MM.1S (cell line): Measurements from ENCODE around the gene GTF2IRD1.

Experiments
- DNase-seq: peaks from one replicate; pipeline ENCODE4 v3.0.0-alpha.2; 2015
- H2AFZ ChIP-seq: fragments of 300-600 bp; sonication (generic); 2 replicates; pipeline ENCODE4 v1.6.0; 2016; ENCODE audit warnings: antibody characterized with exemption, low read length
- H3F3A ChIP-seq: fragments of 300-600 bp; sonication (generic); 2 replicates; pipeline ENCODE4 v1.6.1; 2016; ENCODE audit warnings: mild to moderate bottlenecking, antibody characterized with exemption, low read length, moderate library complexity, mixed read lengths; ENCODE audit not compliant: insufficient read depth
- H3K27ac ChIP-seq: fragments of 300-600 bp; sonication (generic); 2 replicates; pipeline ENCODE4 v1.5.1; 2016; ENCODE audit warnings: mild to moderate bottlenecking, low read length
- H3K27me3 ChIP-seq: fragments of 300-600 bp; sonication (generic); replicated peaks from 2 replicates; pipeline ENCODE4 v1.6.0; 2016; ENCODE audit warnings: low read length; ENCODE audit not compliant: insufficient read depth
- H3K36me3 ChIP-seq: fragments of 300-600 bp; sonication (generic); replicated peaks from 2 replicates; pipeline ENCODE4 v1.6.1; 2016; ENCODE audit warnings: mild to moderate bottlenecking, low read length, mixed read lengths; ENCODE audit not compliant: insufficient read depth
- H3K4me1 ChIP-seq: fragments of 300-600 bp; sonication (generic); 2 replicates; pipeline ENCODE4 v1.6.1; 2016; ENCODE audit warnings: low read length, mixed read lengths
- H3K4me2 ChIP-seq: fragments of 300-600 bp; sonication (generic); 2 replicates; pipeline ENCODE4 v1.6.0; 2016; ENCODE audit warnings: low read depth, low read length
- H3K4me3 ChIP-seq: fragments of 300-600 bp; sonication (generic); 2 replicates; pipeline ENCODE4 v1.5.1; 2016; ENCODE audit warnings: low read length, mixed read lengths
- H3K79me2 ChIP-seq: fragments of 300-600 bp; sonication (generic); 2 replicates; pipeline ENCODE4 v1.6.1; 2016; ENCODE audit warnings: mixed run types, low read length, mixed read lengths
- H3K9ac ChIP-seq: fragments of 300-600 bp; sonication (generic); 2 replicates; pipeline ENCODE4 v1.6.1; 2016; ENCODE audit warnings: low read length, mixed read lengths
- H3K9me2 ChIP-seq: fragments of 300-600 bp; sonication (generic); replicated peaks from 2 replicates; pipeline ENCODE4 v1.6.1; 2016; ENCODE audit warnings: mild to moderate bottlenecking, low read length, mixed read lengths; ENCODE audit not compliant: insufficient read depth
- H3K9me3 ChIP-seq: fragments of 300-600 bp; sonication (generic); replicated peaks from 2 replicates; pipeline ENCODE4 v1.6.1; 2016; ENCODE audit warnings: mild to moderate bottlenecking, low read length, mixed read lengths; ENCODE audit not compliant: insufficient read depth
- H4K20me1 ChIP-seq: fragments of 300-600 bp; sonication (generic); 2 replicates; pipeline ENCODE4 v1.6.1; 2016; ENCODE audit warnings: mild to moderate bottlenecking, low read length, moderate library complexity, mixed read lengths; ENCODE audit not compliant: insufficient read depth
- CTCF ChIP-seq: fragments of 300-600 bp; sonication (generic); IDR thresholded peaks from 2 replicates; pipeline ENCODE4 v1.5.1; 2016; ENCODE audit warnings: antibody characterized with exemption, low read length, mixed read lengths
- EZH2 ChIP-seq: fragments of 300-600 bp; sonication (generic); optimal IDR thresholded peaks from 2 replicates; pipeline ENCODE3; 2017; ENCODE audit warnings: low read depth, mild to moderate bottlenecking, antibody characterized with exemption, low read length, mixed read lengths
- EZH2phosphoT487 ChIP-seq: fragments of 300-600 bp; sonication (generic); IDR thresholded peaks from 2 replicates; pipeline ENCODE4 v1.6.1; 2018; ENCODE audit warnings: antibody characterized with exemption, low read length

The GTF2IRD1 gene

GRCh38 chr7:74569501-74570075 lies 115.9 kb downstream of the GTF2IRD1 start:
- H3K36me3 ChIP-seq, result no peaks in the 10 kb centered on the region
- no peaks in the 10 kb centered on the region for H4K20me1 ChIP-seq
- no peak overlapping the region for H3K9ac ChIP-seq
- H3K9me2 ChIP-seq, result no peaks in the 10 kb centered on the region
- no peak overlapping the region for H3K4me3 ChIP-seq
- no peaks in the 10 kb centered on the region for H3K79me2 ChIP-seq
- no peak for DNase-seq
- TF ChIP-seq CTCF, result no peak
- TF ChIP-seq EZH2phosphoT487, result no peak
- TF ChIP-seq EZH2, result no peak
- no peaks in the 10 kb centered on the region for H3K4me1 ChIP-seq
- no peak overlapping the region for H3K27ac ChIP-seq
- H2AFZ ChIP-seq, result no peak overlapping the region
- no peak overlapping the region for H3K4me2 ChIP-seq
- no peaks in the 10 kb centered on the region for H3K9me3 ChIP-seq
- no peaks in the 10 kb centered on the region for H3F3A ChIP-seq
- no peaks in the 10 kb centered on the region for H3K27me3 ChIP-seq

- H4K20me1 ChIP-seq, result no peaks in the 10 kb centered on the region
- H3K9me2 ChIP-seq, result no peaks in the 10 kb centered on the region
- DNase-seq, result no peak
- H3K27me3 ChIP-seq, result no peaks in the 10 kb centered on the region
- no peak overlapping the region for H3K27ac ChIP-seq
- H3K79me2 ChIP-seq, result no peaks in the 10 kb centered on the region
- H3K4me2 ChIP-seq, result no peak overlapping the region
- H3K9ac ChIP-seq, result no peak overlapping the region
- TF ChIP-seq EZH2, result no peak
- H3K4me3 ChIP-seq, result no peak overlapping the region
- H2AFZ ChIP-seq, result no peak overlapping the region
- H3K9me3 ChIP-seq, result no peaks in the 10 kb centered on the region
- no peaks in the 10 kb centered on the region for H3K4me1 ChIP-seq
- no peaks in the 10 kb centered on the region for H3F3A ChIP-seq
- H3K36me3 ChIP-seq, result no peaks in the 10 kb centered on the region
Measured at GRCh38 chr7:74570533-74571156, 116.9 kb downstream of the GTF2IRD1 start.

- no peak overlapping the region for H3K9ac ChIP-seq
- no peaks in the 10 kb centered on the region for H3K79me2 ChIP-seq
- no peaks in the 10 kb centered on the region for H4K20me1 ChIP-seq
- no peak overlapping the region for H3K27ac ChIP-seq
- H3K4me1 ChIP-seq, result no peaks in the 10 kb centered on the region
- no peaks in the 10 kb centered on the region for H3K27me3 ChIP-seq
- H3K4me2 ChIP-seq, result no peak overlapping the region
- H3K9me3 ChIP-seq, result no peaks in the 10 kb centered on the region
- TF ChIP-seq EZH2phosphoT487, result no peak
- no peak for TF ChIP-seq EZH2
- TF ChIP-seq CTCF, result no peak
- H3K9me2 ChIP-seq, result no peaks in the 10 kb centered on the region
- H3F3A ChIP-seq, result no peaks in the 10 kb centered on the region
- no peak overlapping the region for H2AFZ ChIP-seq
- no peak overlapping the region for H3K4me3 ChIP-seq
- H3K36me3 ChIP-seq, result no peaks in the 10 kb centered on the region
- no peak for DNase-seq
Measured at GRCh38 chr7:74572301-74572979, 118.7 kb downstream of the GTF2IRD1 start.

- Histone ChIP-seq H3K4me2 (no peak overlapping the region), H3K4me3 (no peak overlapping the region), H3K79me2 (no peaks in the 10 kb centered on the region), H3K9me2 (no peaks in the 10 kb centered on the region), H3K9me3 (no peaks in the 10 kb centered on the region), H3K27me3 (no peaks in the 10 kb centered on the region), H2AFZ (no peak overlapping the region), H3K4me1 (no peaks in the 10 kb centered on the region), H3F3A (no peaks in the 10 kb centered on the region), H3K9ac (no peak overlapping the region), H3K27ac (no peak overlapping the region), H3K36me3 (no peaks in the 10 kb centered on the region), H4K20me1 (no peaks in the 10 kb centered on the region)
- no peak for DNase-seq
- no peak for TF ChIP-seq EZH2
- no peak for TF ChIP-seq CTCF
- no peak for TF ChIP-seq EZH2phosphoT487
Measured at GRCh38 chr7:74573512-74573911, 119.8 kb downstream of the GTF2IRD1 start.
